CD4-positive, alpha-beta T cell (primary cell): Measurements from ENCODE around the gene PLCL2. TPM values are rescaled to one million over a fixed set of nuclear protein-coding genes. Genes with fewer than 3 reads are reported as not detected.

Source experiments
- ATAC-seq: fragments of 200-7000 bp; cut with Tn5 transposase; one replicate; pipeline ENCODE4 v1.10.0; 2022; ENCODE audit warnings: mild to moderate bottlenecking; ENCODE audit not compliant: poor library complexity
- CTCF ChIA-PET: fragments of 350-600 bp; sonication (Branson Sonifier 250); formaldehyde crosslinking; loops from one replicate; lab custom pipeline; 2021; ENCODE audit warnings: antibody characterized with exemption, inconsistent platforms; lab: Charles Lee
- POLR2A ChIA-PET: fragments of 350-600 bp; sonication (Branson Sonifier 250); formaldehyde crosslinking; loops from one replicate; lab custom pipeline; 2021; ENCODE audit warnings: antibody characterized with exemption, inconsistent platforms; lab: Charles Lee
- DNase-seq, 14 experiments: peaks; one replicate each; pipeline ENCODE4 v3.0.0-alpha.2; 2013 to 2020; ENCODE audit warnings: mixed read lengths in 2 of 14
- H3K27ac ChIP-seq, 2 donors: one replicate each; pipeline versions ENCODE4 v1.5.1 to v1.7.0; 2013; ENCODE audit warnings: low read length in 2 of 2, low read depth in 1 of 2, mild to moderate bottlenecking in 1 of 2
- H3K27me3 ChIP-seq, 2 experiments: 1 replicate in 1 of 2; 2 replicates in 1 of 2; pipeline versions ENCODE4 v1.6.1 to v1.7.0; 2013; ENCODE audit warnings: low read length in 2 of 2, control low read depth in 1 of 2, mild to moderate bottlenecking in 1 of 2, moderate library complexity in 1 of 2; ENCODE audit not compliant: insufficient read depth in 2 of 2, control insufficient read depth in 1 of 2
- H3K36me3 ChIP-seq: one replicate; pipeline ENCODE4 v1.6.1; 2013; ENCODE audit warnings: low read length, control low read depth; ENCODE audit not compliant: insufficient read depth
- H3K4me1 ChIP-seq: one replicate; pipeline ENCODE4 v1.6.1; 2013; ENCODE audit warnings: low read length, control low read depth; ENCODE audit not compliant: insufficient read depth
- H3K4me3 ChIP-seq: one replicate; pipeline ENCODE4 v1.5.1; 2013; ENCODE audit warnings: mild to moderate bottlenecking, low read length, moderate library complexity
- H3K9me3 ChIP-seq, 2 experiments: 1 replicate in 1 of 2; 2 replicates in 1 of 2; pipeline versions ENCODE4 v1.6.1 to v1.7.0; 2013; ENCODE audit warnings: low read length in 2 of 2, mild to moderate bottlenecking in 2 of 2, control low read depth in 1 of 2, moderate library complexity in 1 of 2; ENCODE audit not compliant: control insufficient read depth in 1 of 2, insufficient read depth in 1 of 2
- H3K27ac Mint-ChIP-seq: one replicate; pipeline ENCODE4 v1.8.0; 2020; ENCODE audit warnings: mixed read lengths
- H3K27me3 Mint-ChIP-seq: one replicate; pipeline ENCODE4 v1.8.0; 2021; ENCODE audit warnings: mixed read lengths
- H3K36me3 Mint-ChIP-seq: one replicate; pipeline ENCODE4 v1.8.0; 2021; ENCODE audit warnings: low read depth, mixed read lengths
- H3K4me1 Mint-ChIP-seq: one replicate; pipeline ENCODE4 v1.8.0; 2021; ENCODE audit warnings: low read depth, mixed read lengths
- H3K4me3 Mint-ChIP-seq: one replicate; pipeline ENCODE4 v1.8.0; 2020; ENCODE audit warnings: mild to moderate bottlenecking, mixed read lengths
- H3K9me3 Mint-ChIP-seq: one replicate; pipeline ENCODE4 v1.8.0; 2020; ENCODE audit warnings: mixed read lengths
- CTCF ChIP-seq: fragments of 200-600 bp; IDR thresholded peaks from one replicate; pipeline ENCODE4 v1.8.0; 2022; ENCODE audit warnings: antibody characterized with exemption, mild to moderate bottlenecking
- intact Hi-C, 2 experiments: fragments of 100-400 bp; cut with DNase I in 1 of 2; cut with micrococcal nuclease in 1 of 2; formaldehyde crosslinking; loops; one replicate each; pipeline versions ENCODE4 v1.15.1 to v1.9.0; 2023 to 2025; cut with DNase I, micrococcal nuclease
- total RNA-seq, 174 experiments: library from RNA in 2 of 174; stranded (reverse) in 2 of 174; gene quantifications; one replicate each; pipeline ENCODE4 v1.2.3 and lab custom pipeline; 2021 to 2026

The PLCL2 gene
- total RNA-seq, 2 experiments from 2014 or later = 35.1 to 36.3 TPM

- DNase-seq (no peak), ATAC-seq (no peak)
- H3K36me3 Mint-ChIP-seq = no peaks in the 10 kb centered on the region
- ChIA-PET CTCF (no interaction called here), POLR2A (no interaction called here)
- H3K4me3 ChIP-seq = no peak overlapping the region
- H3K36me3 ChIP-seq = no peaks in the 10 kb centered on the region
- H3K4me1 Mint-ChIP-seq = peaks cover 92% of the 10 kb centered on the region
- H3K4me1 ChIP-seq = peaks cover 44% of the 10 kb centered on the region
- no peaks in the 10 kb centered on the region for H3K9me3 Mint-ChIP-seq
- no peak for TF ChIP-seq CTCF
- H3K27me3 ChIP-seq = no peaks in the 10 kb centered on the region
- H3K27ac ChIP-seq = no peak overlapping the region
- peak overlapping the region; percentile 58 for H3K27ac Mint-ChIP-seq
- intact Hi-C loops = no loop called here
- H3K4me3 Mint-ChIP-seq = no peak overlapping the region
- no peaks in the 10 kb centered on the region for H3K9me3 ChIP-seq
- H3K27me3 Mint-ChIP-seq = no peaks in the 10 kb centered on the region
Measured at GRCh38 chr3:16992198-16992597, 107.4 kb downstream of the PLCL2 start.

GRCh38 chr3:16993227-16993626, 108.5 kb downstream of the PLCL2 start:
- H3K4me3 Mint-ChIP-seq = no peak overlapping the region
- Histone ChIP-seq H3K36me3 (no peaks in the 10 kb centered on the region), H3K27ac (no peak overlapping the region), H3K4me1 (peaks cover 43% of the 10 kb centered on the region), H3K9me3 (no peaks in the 10 kb centered on the region), H3K4me3 (no peak overlapping the region), H3K27me3 (no peaks in the 10 kb centered on the region)
- H3K9me3 Mint-ChIP-seq = no peaks in the 10 kb centered on the region
- DNase-seq (no peak), ATAC-seq (no peak)
- POLR2A ChIA-PET = interaction anchor here (0.8 kb wide), 1 partner anchor 109 kb away, joined by 3 read pairs; the partner anchor contains the start of gene PLCL2
- TF ChIP-seq CTCF = no peak
- no peaks in the 10 kb centered on the region for H3K27me3 Mint-ChIP-seq
- CTCF ChIA-PET = interaction anchor here (0.5 to 1.3 kb wide), 2 partner anchors 20 to 725 kb away, joined by 3 read pairs; no protein-coding TSS in a partner anchor
- H3K27ac Mint-ChIP-seq = no peak overlapping the region
- no peaks in the 10 kb centered on the region for H3K36me3 Mint-ChIP-seq
- peaks cover 93% of the 10 kb centered on the region for H3K4me1 Mint-ChIP-seq
- intact Hi-C loops = no loop called here

GRCh38 chr3:16994854-16995525, 110.2 kb downstream of the PLCL2 start:
- H3K4me3 ChIP-seq = no peak overlapping the region
- intact Hi-C loops = no loop called here
- Mint-ChIP-seq H3K4me1 (peaks cover 92% of the 10 kb centered on the region), H3K9me3 (no peaks in the 10 kb centered on the region), H3K27ac (peak overlapping the region; percentile 52), H3K36me3 (no peaks in the 10 kb centered on the region), H3K4me3 (peak overlapping the region; percentile 58), H3K27me3 (no peaks in the 10 kb centered on the region)
- H3K27me3 ChIP-seq = no peaks in the 10 kb centered on the region
- DNase-seq (no peak), ATAC-seq (no peak)
- ChIA-PET CTCF (interaction anchor here (1.2 kb wide), 1 partner anchor 20 kb away, joined by 3 read pairs; no protein-coding TSS in a partner anchor), POLR2A (interaction anchor here (1.0 kb wide), 1 partner anchor 9 kb away, joined by 3 read pairs; no protein-coding TSS in a partner anchor)
- no peaks in the 10 kb centered on the region for H3K9me3 ChIP-seq
- peaks cover 41% of the 10 kb centered on the region for H3K4me1 ChIP-seq
- TF ChIP-seq CTCF = no peak
- no peak overlapping the region for H3K27ac ChIP-seq
- H3K36me3 ChIP-seq = no peaks in the 10 kb centered on the region
